Lung (tissue), 12 donors: ENCODE measurements around the gene PAPPA2. TPM values are rescaled to one million over a fixed set of nuclear protein-coding genes. Genes with fewer than 3 reads are reported as not detected.
A peak's percentile ranks its signal among the peaks of the same experiment; 100 is the strongest.

Experiments used
- ATAC-seq: fragments of 200-7000 bp; cut with Tn5 transposase; one replicate; pipeline ENCODE4 v1.9.1; 2020; ENCODE audit warnings: moderate number of reproducible peaks; ENCODE audit not compliant: insufficient read depth, low FRiP score
- DNase-seq, 3 donors: peaks; one replicate each; pipeline ENCODE4 v3.0.0-alpha.2; 2013 to 2017
- H3K27ac ChIP-seq, 2 donors: one replicate each; pipeline ENCODE4 v1.5.1; 2013; ENCODE audit warnings: mild to moderate bottlenecking in 2 of 2, moderate library complexity in 2 of 2, control low read depth in 1 of 2, inconsistent platforms in 1 of 2, low read depth in 1 of 2, low read length in 1 of 2
- H3K27me3 ChIP-seq, 3 donors: one replicate each; pipeline ENCODE4 v1.5.1; 2013; ENCODE audit warnings: low read length in 2 of 3; ENCODE audit not compliant: control insufficient read depth in 3 of 3, insufficient read depth in 3 of 3
- H3K36me3 ChIP-seq, 4 donors: one replicate each; pipeline ENCODE4 v1.5.1; 2013; ENCODE audit warnings: low read length in 4 of 4, mild to moderate bottlenecking in 1 of 4, moderate library complexity in 1 of 4; ENCODE audit not compliant: control insufficient read depth in 4 of 4, insufficient read depth in 4 of 4
- H3K4me1 ChIP-seq, 5 donors: one replicate each; pipeline ENCODE4 v1.5.1; 2013; ENCODE audit warnings: low read length in 5 of 5, mild to moderate bottlenecking in 2 of 5, moderate library complexity in 1 of 5; ENCODE audit not compliant: control insufficient read depth in 5 of 5, insufficient read depth in 5 of 5
- H3K4me3 ChIP-seq: one replicate; pipeline ENCODE4 v1.5.1; 2013; ENCODE audit warnings: mild to moderate bottlenecking, control low read depth, moderate library complexity
- H3K9ac ChIP-seq, 2 donors: one replicate each; pipeline ENCODE4 v1.5.1; 2013; ENCODE audit warnings: low read length in 2 of 2, control low read depth in 1 of 2; ENCODE audit not compliant: insufficient read depth in 1 of 2
- H3K9me3 ChIP-seq, 4 donors: one replicate each; pipeline ENCODE4 v1.5.1; 2013; ENCODE audit warnings: low read length in 3 of 4, mild to moderate bottlenecking in 1 of 4, moderate library complexity in 1 of 4; ENCODE audit not compliant: control insufficient read depth in 4 of 4, insufficient read depth in 3 of 4
- WGBS, 2 donors: extraction: QIAGEN DNeasy Blood & Tissue Kit; methylation state at CpG; one replicate each; pipeline ENCODE4 v1.1.7; 2013; 5-methylcytosine and 5-hydroxymethylcytosine counted together
- polyA plus RNA-seq, 2 donors: library from polyadenylated mRNA; stranded (reverse); fragments of 200-250 nt; gene quantifications; one replicate each; pipeline ENCODE4 v1.2.1, GENCODE V29; 2013
- total RNA-seq, 2 donors: library from RNA; depleted of rRNA in 1 of 2; stranded (reverse); fragments of >200 nt in 1 of 2; gene quantifications; one replicate each; pipeline ENCODE4 v1.2.1, GENCODE V29; 2014 to 2021
- TF ChIP-seq, protein P1 (sequence below): IDR thresholded peaks from 2 replicates; pipeline ENCODE4 v1.5.1; 2012; ENCODE audit warnings: mild to moderate bottlenecking; ENCODE audit errors: control extremely low read depth, extremely low read depth
- donor health status: control.
- donor health status: control.
- donor health status: Bipolar disorder and iron deficiency.
- donor health status: healthy.
- donor health status: DM: yes; HTN: yes; CAD: no.

PAPPA2 gene
- total and polyA plus RNA-seq, 4 donors = 0.02 to 0.55 (median 0.32) TPM

- Histone ChIP-seq H3K4me1 (peaks cover 0 to 10% (median 0%) of the 10 kb centered on the region in 5 donors), H3K9me3 (peaks cover 0 to 1% (median 0%) of the 10 kb centered on the region in 4 donors), H3K27ac (no peak overlapping the region), H3K4me3 (no peak overlapping the region), H3K36me3 (no peaks in the 10 kb centered on the region), H3K9ac (no peak overlapping the region), H3K27me3 (no peaks in the 10 kb centered on the region)
- 42 to 52% methylated on average over 5 of the region's 5 CpGs for WGBS, 2 donors
- DNase-seq (peak in 2 of 3 donors; percentile 19 to 21), ATAC-seq (no peak)
- TF ChIP-seq, protein P1, sequence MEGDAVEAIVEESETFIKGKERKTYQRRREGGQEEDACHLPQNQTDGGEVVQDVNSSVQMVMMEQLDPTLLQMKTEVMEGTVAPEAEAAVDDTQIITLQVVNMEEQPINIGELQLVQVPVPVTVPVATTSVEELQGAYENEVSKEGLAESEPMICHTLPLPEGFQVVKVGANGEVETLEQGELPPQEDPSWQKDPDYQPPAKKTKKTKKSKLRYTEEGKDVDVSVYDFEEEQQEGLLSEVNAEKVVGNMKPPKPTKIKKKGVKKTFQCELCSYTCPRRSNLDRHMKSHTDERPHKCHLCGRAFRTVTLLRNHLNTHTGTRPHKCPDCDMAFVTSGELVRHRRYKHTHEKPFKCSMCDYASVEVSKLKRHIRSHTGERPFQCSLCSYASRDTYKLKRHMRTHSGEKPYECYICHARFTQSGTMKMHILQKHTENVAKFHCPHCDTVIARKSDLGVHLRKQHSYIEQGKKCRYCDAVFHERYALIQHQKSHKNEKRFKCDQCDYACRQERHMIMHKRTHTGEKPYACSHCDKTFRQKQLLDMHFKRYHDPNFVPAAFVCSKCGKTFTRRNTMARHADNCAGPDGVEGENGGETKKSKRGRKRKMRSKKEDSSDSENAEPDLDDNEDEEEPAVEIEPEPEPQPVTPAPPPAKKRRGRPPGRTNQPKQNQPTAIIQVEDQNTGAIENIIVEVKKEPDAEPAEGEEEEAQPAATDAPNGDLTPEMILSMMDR = no peak
Observed at GRCh38 chr1:176785791-176786190, 322.8 kb downstream of the PAPPA2 start.

DNA sequence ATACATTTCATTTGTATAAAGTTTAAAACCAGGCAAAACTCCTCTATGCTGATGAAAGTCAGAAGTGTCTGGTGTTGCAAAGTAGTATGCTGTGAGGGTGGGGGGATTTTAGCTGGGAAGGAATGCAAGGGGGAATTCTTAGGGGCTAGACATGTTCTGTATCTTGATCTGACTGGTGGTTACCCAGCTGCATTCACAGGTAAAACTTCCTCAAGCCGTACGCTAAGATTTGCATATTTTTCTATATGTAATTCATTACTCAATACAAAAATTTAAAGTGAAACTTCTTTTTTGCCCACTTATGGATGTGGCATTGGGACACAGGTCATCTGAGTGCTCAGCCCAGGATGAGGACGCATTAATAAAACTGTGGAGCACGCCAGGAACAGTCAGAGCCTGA lies 323.3 kb downstream of the PAPPA2 start:
- DNase-seq (no peak), ATAC-seq (no peak)
- Histone ChIP-seq H3K36me3 (no peaks in the 10 kb centered on the region), H3K27ac (no peak overlapping the region), H3K9me3 (peaks cover 0 to 1% (median 0%) of the 10 kb centered on the region in 4 donors), H3K4me1 (peaks cover 0 to 10% (median 0%) of the 10 kb centered on the region in 5 donors), H3K9ac (no peak overlapping the region), H3K27me3 (no peaks in the 10 kb centered on the region), H3K4me3 (no peak overlapping the region)
- 42 to 51% methylated on average over 4 of the region's 4 CpGs for WGBS, 2 donors
- TF ChIP-seq, protein P1 = no peak

DNA sequence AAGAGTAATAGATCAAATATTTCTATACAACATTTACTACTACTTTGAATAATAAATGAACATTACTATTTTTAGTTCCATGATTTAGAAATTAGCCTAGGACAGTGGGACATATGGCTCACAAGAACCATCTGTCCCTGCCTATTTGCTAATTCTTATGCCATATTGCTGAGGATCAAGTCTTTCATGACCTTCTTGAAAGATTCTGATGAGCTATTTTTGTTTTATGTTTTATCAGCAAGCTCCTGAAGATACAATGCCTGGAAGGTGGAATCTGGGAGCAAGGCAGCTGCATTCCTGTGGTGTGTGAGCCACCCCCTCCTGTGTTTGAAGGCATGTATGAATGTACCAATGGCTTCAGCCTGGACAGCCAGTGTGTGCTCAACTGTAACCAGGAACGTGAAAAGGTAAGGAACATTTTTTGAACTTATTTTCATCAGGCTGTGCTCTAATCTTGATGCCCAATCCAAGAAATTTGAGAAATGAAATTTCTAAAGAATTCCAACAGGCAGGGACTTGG lies 326.7 kb downstream of the PAPPA2 start:
- peaks cover 0 to 1% (median 0%) of the 10 kb centered on the region in 4 donors for H3K9me3 ChIP-seq
- no peak for ATAC-seq

More for the DNA sequence above, 326.7 kb downstream of the PAPPA2 start:
- no peak overlapping the region for H3K9ac ChIP-seq
- 65 to 86% methylated on average over 1 of the region's 1 CpG for WGBS, 2 donors
- no peak overlapping the region for H3K4me3 ChIP-seq
- H3K36me3 ChIP-seq = no peaks in the 10 kb centered on the region
- H3K27ac ChIP-seq = no peak overlapping the region
- no peaks in the 10 kb centered on the region for H3K27me3 ChIP-seq
- TF ChIP-seq, protein P1 = no peak
- H3K4me1 ChIP-seq = peaks cover 0 to 10% (median 0%) of the 10 kb centered on the region in 5 donors
- DNase-seq = no peak
